Adipose tissue (tissue), 3 donors: ENCODE results near the gene STXBP6. TPM values are rescaled to one million over a fixed set of nuclear protein-coding genes. Genes with fewer than 3 reads are reported as not detected.

Experiments
- H3K27ac ChIP-seq: one replicate; pipeline ENCODE4 v1.5.1; 2013; ENCODE audit warnings: low read depth, low read length
- WGBS, 3 donors: extraction: QIAGEN DNeasy Blood & Tissue Kit; methylation state at CpG; one replicate each; pipeline ENCODE4 v1.1.7; 2013; 5-methylcytosine and 5-hydroxymethylcytosine counted together
- polyA plus RNA-seq, 3 donors: library from polyadenylated mRNA; stranded (reverse); fragments of 200-250 nt; gene quantifications; one replicate each; pipeline ENCODE4 v1.2.3, GENCODE V29; 2013
- donor health status: healthy with polysubstance abuse.
- donor health status: Bipolar disorder and iron deficiency.
- donor health status: healthy.

Gene STXBP6
- polyA plus RNA-seq, 3 donors, result 3.3 to 31.2 (median 11.4) TPM

- 92 to 97% (median 95%) methylated on average over 4 of the region's 4 CpGs for WGBS, 3 donors
- no peak overlapping the region for H3K27ac ChIP-seq
Observed at GRCh38 chr14:24999157-24999556, 50.8 kb downstream of the STXBP6 start.

GRCh38 chr14:24996930-24997725, 52.8 kb downstream of the STXBP6 start:
- no peak overlapping the region for H3K27ac ChIP-seq
- WGBS, 3 donors, result 71 to 84% (median 73%) methylated on average over 6 of the region's 6 CpGs

GRCh38 chr14:24995016-24995415, 54.9 kb downstream of the STXBP6 start:
- no peak overlapping the region for H3K27ac ChIP-seq
- WGBS, 3 donors, result 91 to 93% (median 93%) methylated on average over 4 of the region's 4 CpGs

GRCh38 chr14:24993631-24994030, 56.3 kb downstream of the STXBP6 start:
- no peak overlapping the region for H3K27ac ChIP-seq

GRCh38 chr14:24992624-24993360, 57.2 kb downstream of the STXBP6 start:
- no peak overlapping the region for H3K27ac ChIP-seq
- WGBS, 3 donors, result 91 to 96% (median 92%) methylated on average over 5 of the region's 5 CpGs

- no peak overlapping the region for H3K27ac ChIP-seq
- WGBS, 3 donors, result 72 to 86% (median 82%) methylated on average over 6 of the region's 6 CpGs
Observed at GRCh38 chr14:24991821-24992220, 58.1 kb downstream of the STXBP6 start.

- WGBS, 3 donors, result 94 to 96% (median 94%) methylated on average over 1 of the region's 1 CpG
Observed at GRCh38 chr14:24991288-24991687, 58.7 kb downstream of the STXBP6 start.

GRCh38 chr14:24990773-24991172, 59.2 kb downstream of the STXBP6 start:
- H3K27ac ChIP-seq, result no peak overlapping the region

More at GRCh38 chr14:24991288-24991687, 58.7 kb downstream of the STXBP6 start:
- no peak overlapping the region for H3K27ac ChIP-seq

GRCh38 chr14:24990050-24990449, 59.9 kb downstream of the STXBP6 start:
- 64 to 85% (median 80%) methylated on average over 8 of the region's 8 CpGs for WGBS, 3 donors
- H3K27ac ChIP-seq, result no peak overlapping the region

GRCh38 chr14:24988760-24989159, 61.2 kb downstream of the STXBP6 start:
- 45 to 81% (median 55%) methylated on average over 5 of the region's 5 CpGs for WGBS, 3 donors
- no peak overlapping the region for H3K27ac ChIP-seq

- 63 to 86% (median 68%) methylated on average over 4 of the region's 4 CpGs for WGBS, 3 donors
Observed at GRCh38 chr14:24986206-24986893, 63.6 kb downstream of the STXBP6 start.

GRCh38 chr14:24984846-24985589, 64.9 kb downstream of the STXBP6 start:
- no peak overlapping the region for H3K27ac ChIP-seq
- 28 to 39% (median 36%) methylated on average over 6 of the region's 6 CpGs for whole genome bisulfite sequencing, 3 donors

More at GRCh38 chr14:24986206-24986893, 63.6 kb downstream of the STXBP6 start:
- no peak overlapping the region for H3K27ac ChIP-seq

- no peak overlapping the region for H3K27ac ChIP-seq
- 58 to 80% (median 80%) methylated on average over 6 of the region's 6 CpGs for WGBS, 3 donors
Observed at GRCh38 chr14:24982472-24983155, 67.3 kb downstream of the STXBP6 start.

- no peak overlapping the region for H3K27ac ChIP-seq
- WGBS, 3 donors, result 78 to 81% (median 80%) methylated on average over 2 of the region's 2 CpGs
Observed at GRCh38 chr14:24979725-24980239, 70.2 kb downstream of the STXBP6 start.

GRCh38 chr14:24978862-24979724, 70.9 kb downstream of the STXBP6 start:
- WGBS, 3 donors, result 63 to 83% (median 78%) methylated on average over 2 of the region's 2 CpGs
- H3K27ac ChIP-seq, result no peak overlapping the region

GRCh38 chr14:24976602-24977001, 73.3 kb downstream of the STXBP6 start:
- WGBS, 3 donors, result 51 to 96% (median 93%) methylated on average over 3 of the region's 3 CpGs
- no peak overlapping the region for H3K27ac ChIP-seq

- no peak overlapping the region for H3K27ac ChIP-seq
- 78 to 89% (median 79%) methylated on average over 2 of the region's 2 CpGs for WGBS, 3 donors
Observed at GRCh38 chr14:24975393-24975792, 74.6 kb downstream of the STXBP6 start.
